ENCODE measurements around the gene CFI.

CFI gene

DNA sequence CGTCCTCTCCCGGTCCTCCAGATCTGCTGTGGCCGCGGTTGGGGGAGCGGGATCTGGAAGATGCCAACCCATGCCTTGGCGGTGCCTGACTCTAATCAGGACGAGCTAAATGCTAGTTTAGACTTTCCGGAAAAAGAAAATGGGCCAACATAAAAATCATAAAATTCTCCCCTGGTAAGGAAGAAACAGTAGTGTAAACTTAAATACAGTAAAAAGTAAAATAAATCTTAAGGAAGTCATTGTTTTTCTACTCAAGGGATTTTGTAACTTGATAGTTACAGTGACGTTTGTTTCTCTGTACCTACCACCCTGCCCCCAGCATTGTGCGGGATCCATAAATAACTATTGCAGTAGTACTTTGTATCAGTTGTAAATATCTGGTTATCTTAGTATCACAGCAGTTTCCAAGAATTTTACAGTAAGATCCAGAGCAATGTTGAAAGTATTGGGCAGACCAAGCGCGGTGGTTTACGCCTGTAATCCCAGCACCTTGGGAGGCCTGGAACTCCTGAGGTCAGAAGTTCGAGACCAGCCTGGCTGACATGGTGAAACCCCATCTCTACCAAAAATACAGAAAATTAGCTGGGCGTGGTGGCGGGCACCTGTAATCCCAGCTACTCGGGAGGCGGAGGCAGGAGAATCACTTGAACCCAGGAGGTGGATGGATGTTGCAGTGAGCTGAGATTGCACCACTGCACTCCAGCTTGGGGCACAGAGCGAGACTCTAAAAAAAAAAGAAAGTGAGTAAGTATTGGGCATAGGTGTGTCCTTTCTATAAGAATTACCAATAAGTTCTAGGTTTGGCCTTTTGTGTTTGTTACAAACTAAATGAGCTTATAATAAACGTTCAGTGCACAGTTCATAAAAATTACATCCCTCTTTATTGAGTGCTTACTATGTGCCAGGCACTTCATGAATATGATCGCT lies 70.9 kb downstream of the CFI start:
- no peaks in the 10 kb centered on the region for H3K36me3 ChIP-seq (ENCODE audit: insufficient read depth)
- peaks cover 4% of the 10 kb centered on the region; the same call in 1 of the 2 replicates for H3K79me2 ChIP-seq (ENCODE audit: insufficient read depth, low read depth)
- H3K27ac ChIP-seq = peak overlapping the region; percentile 68
- peak overlapping the region; percentile 84 for H3K9ac ChIP-seq
- H3K27me3 ChIP-seq (ENCODE audit: insufficient read depth, low read depth) = no peaks in the 10 kb centered on the region
- peak overlapping the region; percentile 36 for H3K4me3 ChIP-seq (IDR thresholded peaks at IDR 0.05; ENCODE audit: insufficient read depth, low read depth, low read length)
- H3K4me1 ChIP-seq (ENCODE audit: low read depth, poor library complexity, severe bottlenecking) = peaks cover 18% of the 10 kb centered on the region
- no peak for TF ChIP-seq CTCF (conservative IDR thresholded peaks at IDR 0.05; ENCODE audit: low read depth, low read length)
- H2AFZ ChIP-seq (ENCODE audit: low read depth) = peak overlapping the region; percentile 100
- peak overlapping the region; percentile 91 for H3K4me2 ChIP-seq
- H4K20me1 ChIP-seq (ENCODE audit: insufficient read depth) = no peaks in the 10 kb centered on the region

DNA sequence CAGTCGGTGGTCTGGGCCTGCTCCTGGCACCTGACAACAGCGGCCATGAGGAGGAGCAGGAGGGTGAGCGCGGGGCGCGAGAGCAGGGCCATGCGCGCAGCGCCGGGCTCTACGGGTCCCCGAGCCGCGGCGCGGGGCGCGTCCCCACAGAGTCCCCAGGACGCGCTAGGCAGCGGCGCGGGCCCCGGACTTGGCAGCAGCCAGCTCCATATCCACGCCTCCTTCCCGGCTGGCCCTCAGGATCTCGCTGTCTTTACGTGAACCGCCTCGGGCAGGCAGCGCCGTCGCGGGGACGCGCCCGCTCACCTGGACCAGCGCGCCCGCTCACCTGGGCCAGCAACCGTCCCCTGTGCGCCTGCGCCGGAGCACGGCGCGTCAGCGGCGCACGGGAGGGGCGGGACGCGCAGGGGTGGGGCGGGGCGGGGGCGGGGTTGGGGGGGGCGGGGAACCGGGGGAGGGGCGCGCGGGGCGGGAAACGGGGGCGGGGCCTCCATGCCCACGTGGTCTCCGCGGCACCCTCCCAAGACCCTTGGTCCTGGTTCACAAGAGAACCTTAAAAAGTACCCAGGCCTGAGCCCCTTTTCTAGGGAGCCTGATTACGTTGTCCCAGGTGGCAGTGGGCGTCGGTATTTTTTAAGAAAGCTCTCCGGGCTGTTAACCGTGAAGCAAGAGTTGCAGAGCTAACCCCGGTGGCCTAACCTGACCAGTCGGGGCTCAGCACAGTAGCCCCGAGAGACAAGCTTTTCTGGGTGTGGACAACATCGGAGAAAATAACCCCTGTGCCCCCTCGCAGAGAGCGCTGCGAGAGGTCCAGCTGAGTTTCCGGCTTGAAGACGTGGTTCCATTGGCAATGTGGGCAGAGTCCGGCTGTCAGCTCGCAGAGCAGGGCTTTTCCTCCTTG lies 71.8 kb downstream of the CFI start, which contains the start of gene PLA2G12A:
Gene PLA2G12A, minus strand, starts transcription at position 353 of the 901 bp plus-strand sequence. Its CDS starts 261 bp downstream, at position 92.
- peak within 1 kb of the TSS; percentile 68 for H3K27ac ChIP-seq
- peak within 1 kb of the TSS; percentile 100 for H2AFZ ChIP-seq (ENCODE audit: low read depth)
- peaks cover 18% of the 10 kb centered on the region for H3K4me1 ChIP-seq (ENCODE audit: low read depth, poor library complexity, severe bottlenecking)
- no peak for TF ChIP-seq CTCF (conservative IDR thresholded peaks at IDR 0.05; ENCODE audit: low read depth, low read length)
- H3K9ac ChIP-seq = peak within 1 kb of the TSS; percentile 84
- H3K4me3 ChIP-seq (IDR thresholded peaks at IDR 0.05; ENCODE audit: insufficient read depth, low read depth, low read length) = peak within 1 kb of the TSS; percentile 36
- H3K27me3 ChIP-seq (ENCODE audit: insufficient read depth, low read depth) = no peaks in the 10 kb centered on the region
- no peaks in the 10 kb centered on the region for H4K20me1 ChIP-seq (ENCODE audit: insufficient read depth)
- H3K79me2 ChIP-seq (ENCODE audit: insufficient read depth, low read depth) = peaks cover 4% of the 10 kb centered on the region; the same call in 1 of the 2 replicates
- peak within 1 kb of the TSS; percentile 93 for H3K4me2 ChIP-seq
- no peaks in the 10 kb centered on the region for H3K36me3 ChIP-seq (ENCODE audit: insufficient read depth)

GRCh38 chr4:109729117-109729717 lies 72.6 kb downstream of the CFI start:
- no peak for TF ChIP-seq CTCF (conservative IDR thresholded peaks at IDR 0.05; ENCODE audit: low read depth, low read length)
- H3K79me2 ChIP-seq (ENCODE audit: insufficient read depth, low read depth) = peaks cover 4% of the 10 kb centered on the region; the same call in 1 of the 2 replicates
- H3K9ac ChIP-seq = peak overlapping the region; percentile 49; the same call in 1 of the 2 replicates
- H4K20me1 ChIP-seq (ENCODE audit: insufficient read depth) = no peaks in the 10 kb centered on the region
- H3K27me3 ChIP-seq (ENCODE audit: insufficient read depth, low read depth) = no peaks in the 10 kb centered on the region
- H2AFZ ChIP-seq (ENCODE audit: low read depth) = peak overlapping the region; percentile 87
- peaks cover 18% of the 10 kb centered on the region for H3K4me1 ChIP-seq (ENCODE audit: low read depth, poor library complexity, severe bottlenecking)
- H3K36me3 ChIP-seq (ENCODE audit: insufficient read depth) = no peaks in the 10 kb centered on the region
- H3K4me3 ChIP-seq (IDR thresholded peaks at IDR 0.05; ENCODE audit: insufficient read depth, low read depth, low read length) = no peak overlapping the region
- H3K4me2 ChIP-seq = peak overlapping the region; percentile 93
- no peak overlapping the region for H3K27ac ChIP-seq

DNA sequence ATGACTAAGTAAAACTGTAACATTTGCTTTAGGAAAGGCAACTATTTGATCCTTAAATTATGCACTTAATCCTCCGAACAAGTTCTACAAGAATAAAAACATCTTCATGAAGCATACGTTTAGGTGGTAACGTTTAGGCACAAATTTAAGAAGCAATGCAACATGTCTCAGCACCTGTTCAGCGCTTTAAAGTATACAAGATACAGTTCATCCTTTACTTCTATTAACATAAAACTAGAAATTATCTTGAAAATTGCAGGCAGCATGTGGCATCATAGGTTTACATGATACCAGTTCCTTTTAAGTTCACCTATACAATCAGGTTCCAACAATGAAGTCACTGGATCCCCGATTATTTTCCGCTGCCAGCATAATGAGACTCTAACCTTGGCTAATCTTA lies 73.4 kb downstream of the CFI start:
- Histone ChIP-seq H3K79me2 (ENCODE audit: insufficient read depth, low read depth) (peaks cover 4% of the 10 kb centered on the region; the same call in 1 of the 2 replicates), H3K27me3 (ENCODE audit: insufficient read depth, low read depth) (no peaks in the 10 kb centered on the region), H2AFZ (ENCODE audit: low read depth) (no peak overlapping the region), H3K4me1 (ENCODE audit: low read depth, poor library complexity, severe bottlenecking) (peaks cover 18% of the 10 kb centered on the region), H3K36me3 (ENCODE audit: insufficient read depth) (no peaks in the 10 kb centered on the region), H3K9ac (no peak overlapping the region), H4K20me1 (ENCODE audit: insufficient read depth) (no peaks in the 10 kb centered on the region), H3K4me2 (peak overlapping the region; percentile 93), H3K27ac (no peak overlapping the region), H3K4me3 (IDR thresholded peaks at IDR 0.05; ENCODE audit: insufficient read depth, low read depth, low read length) (no peak overlapping the region)
- TF ChIP-seq CTCF (conservative IDR thresholded peaks at IDR 0.05; ENCODE audit: low read depth, low read length) = no peak

All from KMS-11 (cell line).